Thyroid gland (tissue), 4 donors: ENCODE results near the gene RPRD1A. TPM values are rescaled to one million over a fixed set of nuclear protein-coding genes. Genes with fewer than 3 reads are reported as not detected.

Experiments used
- DNase-seq, 2 donors: peaks; one replicate each; pipeline ENCODE4 v3.0.0-alpha.2; 2019
- H3K27ac ChIP-seq, 3 donors: fragments of 200-600 bp; sonication (generic); 1 replicate in 2 of 3; 2 replicates in 1 of 3; pipeline ENCODE4 v1.5.1; 2016 to 2019; ENCODE audit warnings: mild to moderate bottlenecking in 1 of 3, moderate library complexity in 1 of 3
- H3K27me3 ChIP-seq: fragments of 200-600 bp; sonication (generic); one replicate; pipeline ENCODE4 v1.5.1; 2019
- H3K36me3 ChIP-seq, 2 donors: fragments of 200-600 bp; sonication (generic); one replicate each; pipeline ENCODE4 v1.5.1; 2016 to 2019
- H3K4me1 ChIP-seq, 2 donors: fragments of 200-600 bp; sonication (generic); one replicate each; pipeline ENCODE4 v1.5.1; 2017 to 2019
- H3K4me3 ChIP-seq, 3 donors: fragments of 200-600 bp; sonication (generic); replicated peaks in 1 of 3; 1 replicate in 2 of 3; 2 replicates in 1 of 3; pipeline ENCODE4 v1.5.1; 2016; ENCODE audit warnings: mild to moderate bottlenecking in 1 of 3
- H3K9me3 ChIP-seq: fragments of 200-600 bp; sonication (generic); one replicate; pipeline ENCODE4 v1.5.1; 2017
- CTCF ChIP-seq, 6 experiments: fragments of 200-600 bp in 3 of 6; fragments of 450-650 bp in 3 of 6; sonication (generic) in 3 of 6; IDR thresholded peaks; one replicate each; pipeline ENCODE4 v1.5.1; 2016 to 2019; ENCODE audit warnings: antibody characterized with exemption in 6 of 6, mild to moderate bottlenecking in 2 of 6, inconsistent platforms in 1 of 6, moderate library complexity in 1 of 6
- POLR2A ChIP-seq, 2 donors: fragments of 450-650 bp; IDR thresholded peaks; one replicate each; pipeline ENCODE4 v1.6.1; 2017; ENCODE audit warnings: antibody characterized with exemption in 2 of 2, mild to moderate bottlenecking in 2 of 2, moderate library complexity in 1 of 2
- WGBS, 2 donors: methylation state at CpG; one replicate each; pipeline ENCODE4 v1.1.5; 2017; 5-methylcytosine and 5-hydroxymethylcytosine counted together
- intact Hi-C: fragments of 100-400 bp; cut with DNase I; formaldehyde crosslinking; loops from one replicate; pipeline ENCODE4 v1.15.1; 2023
- total RNA-seq, 4 donors: library from RNA; depleted of rRNA; stranded (reverse); fragments of >200 nt; gene quantifications; one replicate each; pipeline ENCODE4 v1.2.3, GENCODE V29; 2016

Gene RPRD1A
- total RNA-seq, 4 donors from 2014 or later, result 56.8 to 95.6 (median 71.0) TPM

GRCh38 chr18:35964319-35964718, 103.0 kb downstream of the RPRD1A start:
- Histone ChIP-seq H3K4me3 (no peak overlapping the region), H3K27ac (no peak overlapping the region), H3K9me3 (no peaks in the 10 kb centered on the region), H3K27me3 (no peaks in the 10 kb centered on the region), H3K4me1 (no peaks in the 10 kb centered on the region), H3K36me3 (no peaks in the 10 kb centered on the region)
- TF ChIP-seq CTCF (IDR thresholded peaks at IDR 0.05) (no peak), POLR2A (IDR thresholded peaks at IDR 0.05) (no peak)
- intact Hi-C loops, result no loop called here
- DNase-seq, result no peak

GRCh38 chr18:35962320-35962719, 105.0 kb downstream of the RPRD1A start:
- WGBS, 2 donors, result 95% methylated on average over 2 of the region's 2 CpGs
- intact Hi-C loops, result no loop called here
- DNase-seq, result no peak

GRCh38 chr18:35956226-35956625, 111.1 kb downstream of the RPRD1A start:
- Histone ChIP-seq H3K27me3 (no peaks in the 10 kb centered on the region), H3K4me1 (no peaks in the 10 kb centered on the region), H3K27ac (no peak overlapping the region), H3K9me3 (no peaks in the 10 kb centered on the region), H3K36me3 (no peaks in the 10 kb centered on the region), H3K4me3 (no peak overlapping the region)
- DNase-seq, result no peak
- intact Hi-C loops, result no loop called here
- 87 to 93% methylated on average over 3 of the region's 3 CpGs for WGBS, 2 donors
- no peak for TF ChIP-seq POLR2A (IDR thresholded peaks at IDR 0.05)
- no peak for TF ChIP-seq CTCF (IDR thresholded peaks at IDR 0.05)

More at GRCh38 chr18:35962320-35962719, 105.0 kb downstream of the RPRD1A start:
- Histone ChIP-seq H3K36me3 (no peaks in the 10 kb centered on the region), H3K27ac (no peak overlapping the region), H3K27me3 (no peaks in the 10 kb centered on the region), H3K4me3 (no peak overlapping the region), H3K4me1 (no peaks in the 10 kb centered on the region), H3K9me3 (no peaks in the 10 kb centered on the region)
- TF ChIP-seq POLR2A (IDR thresholded peaks at IDR 0.05) (no peak), CTCF (IDR thresholded peaks at IDR 0.05) (no peak)

GRCh38 chr18:35953688-35954087, 113.7 kb downstream of the RPRD1A start:
- WGBS, 2 donors, result 88 to 93% methylated on average over 1 of the region's 1 CpG
- TF ChIP-seq POLR2A (IDR thresholded peaks at IDR 0.05), result no peak
- TF ChIP-seq CTCF (IDR thresholded peaks at IDR 0.05), result no peak

GRCh38 chr18:35950628-35950982, 116.8 kb downstream of the RPRD1A start:
- Histone ChIP-seq H3K36me3 (no peaks in the 10 kb centered on the region), H3K4me3 (peak overlapping the region in 1 of 3 donors; percentile 43), H3K27ac (no peak overlapping the region), H3K27me3 (no peaks in the 10 kb centered on the region), H3K9me3 (no peaks in the 10 kb centered on the region), H3K4me1 (peaks cover 0 to 6% of the 10 kb centered on the region in 2 donors)
- 15% methylated on average over 6 of the region's 6 CpGs for whole genome bisulfite sequencing, 2 donors
- intact Hi-C loops, result loop anchor here (5.0 kb wide), 1 partner anchor 198 kb away; no protein-coding TSS in a partner anchor
- TF ChIP-seq POLR2A (IDR thresholded peaks at IDR 0.05), result no peak
- peak in 1 of 6 experiments; percentile 10 for TF ChIP-seq CTCF (IDR thresholded peaks at IDR 0.05)
- DNase-seq, result no peak

More at GRCh38 chr18:35953688-35954087, 113.7 kb downstream of the RPRD1A start:
- H3K27me3 ChIP-seq, result no peaks in the 10 kb centered on the region
- H3K4me3 ChIP-seq, result no peak overlapping the region
- intact Hi-C loops, result loop anchor here (5.0 kb wide), 1 partner anchor 201 kb away; no protein-coding TSS in a partner anchor
- H3K36me3 ChIP-seq, result no peaks in the 10 kb centered on the region
- no peaks in the 10 kb centered on the region for H3K9me3 ChIP-seq
- peaks cover 0 to 6% of the 10 kb centered on the region in 2 donors for H3K4me1 ChIP-seq
- no peak overlapping the region for H3K27ac ChIP-seq
- DNase-seq, result no peak
